GM21825 (cell line): ENCODE data around the gene PACSIN1.

ENCODE experiments used
- ATAC-seq: cut with Tn5 transposase; IDR thresholded peaks from one replicate; pipeline ENCODE4 v1.9.1; 2021; ENCODE audit warnings: mild to moderate bottlenecking, moderate library complexity; ENCODE audit not compliant: unreplicated experiment

Gene PACSIN1

GRCh38 chr6:34465531-34466241, at the start of gene PACSIN1:
TSS of gene PACSIN1 (plus strand) at chr6:34466076. CDS start at chr6:34526306, 60,230 bp downstream.
- no peak for ATAC-seq

- ATAC-seq = no peak
Measured at GRCh38 chr6:34416877-34417371, 49.0 kb upstream of the PACSIN1 start.

GRCh38 chr6:34418367-34418766, 47.5 kb upstream of the PACSIN1 start:
- ATAC-seq = no peak

GRCh38 chr6:34423254-34423653, 42.6 kb upstream of the PACSIN1 start:
- ATAC-seq = no peak

GRCh38 chr6:34424200-34425131, 41.4 kb upstream of the PACSIN1 start:
- ATAC-seq = no peak

- ATAC-seq = no peak
Measured at GRCh38 chr6:34425132-34425497, 40.8 kb upstream of the PACSIN1 start.

- peak; percentile 78 for ATAC-seq
Measured at GRCh38 chr6:34425498-34426410, 40.1 kb upstream of the PACSIN1 start, which contains the start of gene RPS10. TSS of gene RPS10 (minus strand) at chr6:34426069. CDS start at chr6:34425221, 848 bp downstream.

- no peak for ATAC-seq
Measured at GRCh38 chr6:34435916-34436315, 30.0 kb upstream of the PACSIN1 start.

- no peak for ATAC-seq
Measured at GRCh38 chr6:34436803-34437643, 28.9 kb upstream of the PACSIN1 start.

GRCh38 chr6:34437644-34437970, 28.3 kb upstream of the PACSIN1 start:
- no peak for ATAC-seq

GRCh38 chr6:34438705-34439104, 27.2 kb upstream of the PACSIN1 start:
- ATAC-seq = no peak

GRCh38 chr6:34439442-34439841, 26.4 kb upstream of the PACSIN1 start:
- ATAC-seq = no peak

GRCh38 chr6:34441526-34441925, 24.4 kb upstream of the PACSIN1 start:
- ATAC-seq = no peak

GRCh38 chr6:34445313-34445860, 20.5 kb upstream of the PACSIN1 start:
- ATAC-seq = no peak

GRCh38 chr6:34447386-34447785, 18.5 kb upstream of the PACSIN1 start:
- no peak for ATAC-seq

- no peak for ATAC-seq
Measured at GRCh38 chr6:34447910-34448309, 18.0 kb upstream of the PACSIN1 start.

- ATAC-seq = no peak
Measured at GRCh38 chr6:34451192-34451591, 14.7 kb upstream of the PACSIN1 start.

GRCh38 chr6:34455831-34456230, 10.0 kb upstream of the PACSIN1 start:
- no peak for ATAC-seq

GRCh38 chr6:34457382-34457741, 8.5 kb upstream of the PACSIN1 start:
- ATAC-seq = no peak
